GM13977 (cell line): ENCODE data around the gene MMD2.
"Not testable (repeated sequence)": the region's sequence is repeated elsewhere in the genome, so short reads cannot be mapped to it uniquely, and the experiment has no call there.

Experiments
- DNase-seq: peaks from one replicate; pipeline ENCODE4 v3.0.0; 2012; ENCODE audit warnings: low spot score
- CTCF ChIP-seq: IDR thresholded peaks from 2 replicates; pipeline ENCODE4 v1.5.1; 2012; ENCODE audit warnings: mild to moderate bottlenecking, control low read depth; ENCODE audit not compliant: insufficient read depth; ENCODE audit errors: extremely low read depth, missing control alignments
- in situ Hi-C: fragments of 300-500 bp; cut with MboI; formaldehyde crosslinking; loops from one replicate; pipeline ENCODE4 v1.12.0; 2022; ENCODE audit warnings: low sequenced_read_pairs, low pct_unique_long_range_greater_than_20kb, mixed read lengths, inconsistent platforms; ENCODE audit not compliant: unreplicated experiment

The MMD2 gene

GRCh38 chr7:4904346-4904745 lies 54.6 kb downstream of the MMD2 start:
- in situ Hi-C loops, result no loop called here
- no peak for TF ChIP-seq CTCF
- DNase-seq, result no peak

- TF ChIP-seq CTCF, result no peak
- in situ Hi-C loops, result no loop called here
- no peak for DNase-seq
Observed at GRCh38 chr7:4895766-4896165, 63.2 kb downstream of the MMD2 start.

- no peak for TF ChIP-seq CTCF
- in situ Hi-C loops, result no loop called here
- DNase-seq, result no peak
Observed at GRCh38 chr7:4894482-4894881, 64.5 kb downstream of the MMD2 start.

GRCh38 chr7:4893929-4894475 lies 65.0 kb downstream of the MMD2 start:
- DNase-seq, result no peak
- no peak for TF ChIP-seq CTCF
- in situ Hi-C loops, result no loop called here

GRCh38 chr7:4893188-4893587 lies 65.8 kb downstream of the MMD2 start:
- in situ Hi-C loops, result not testable (repeated sequence)

GRCh38 chr7:4891522-4891921 lies 67.5 kb downstream of the MMD2 start:
- DNase-seq, in situ Hi-C loops: not testable (repeated sequence)

More at GRCh38 chr7:4893188-4893587, 65.8 kb downstream of the MMD2 start:
- DNase-seq, result not testable (repeated sequence)

- in situ Hi-C loops, result no loop called here
- no peak for TF ChIP-seq CTCF
- DNase-seq, result no peak
Observed at GRCh38 chr7:4889682-4890081, 69.3 kb downstream of the MMD2 start.

GRCh38 chr7:4888161-4888560 lies 70.8 kb downstream of the MMD2 start:
- no peak for DNase-seq
- in situ Hi-C loops, result no loop called here
- TF ChIP-seq CTCF, result no peak
